ENCODE results near the gene NOVA1.
A peak's percentile ranks its signal among the peaks of the same experiment; 100 is the strongest.

The NOVA1 gene

DNA sequence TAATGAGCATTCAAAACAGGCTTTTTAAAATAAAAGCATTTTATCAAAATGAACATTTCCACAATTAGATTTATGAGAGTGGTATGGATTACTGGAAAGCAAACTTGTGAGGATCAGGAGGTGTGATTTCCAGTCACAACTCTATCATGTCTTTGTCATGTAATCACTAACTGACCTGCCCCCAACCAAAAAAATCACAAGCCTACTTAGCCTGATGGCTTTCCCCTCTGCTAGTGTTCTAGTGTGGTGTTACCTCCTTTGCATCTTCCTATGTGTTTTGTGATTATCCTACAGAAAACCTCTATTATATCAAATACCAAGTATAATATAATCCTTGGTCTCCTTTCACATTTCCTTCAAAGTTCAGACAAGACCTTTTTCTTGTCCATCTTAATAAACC is 168.6 kb downstream of the NOVA1 start:
- DNase-seq, result no peak

DNA sequence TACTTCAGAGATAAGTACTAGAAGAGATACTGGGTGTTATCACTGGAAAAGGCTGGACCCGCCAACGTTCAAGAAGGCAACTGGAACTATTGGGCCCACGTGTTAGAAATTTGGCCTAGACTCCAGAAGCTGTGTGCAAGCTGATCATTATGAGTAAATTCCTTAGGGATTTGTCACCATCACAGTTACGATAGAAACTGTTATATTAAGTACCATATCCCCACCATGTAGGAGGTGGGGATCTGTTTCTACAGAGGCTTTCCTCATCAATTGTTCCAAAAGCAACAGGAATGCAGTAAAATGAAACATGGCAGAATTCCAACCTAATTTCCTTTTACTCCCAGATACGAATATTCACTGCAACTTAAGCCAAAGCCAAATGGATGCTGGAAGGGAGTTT is 170.7 kb downstream of the NOVA1 start:
- DNase-seq, result no peak

DNA sequence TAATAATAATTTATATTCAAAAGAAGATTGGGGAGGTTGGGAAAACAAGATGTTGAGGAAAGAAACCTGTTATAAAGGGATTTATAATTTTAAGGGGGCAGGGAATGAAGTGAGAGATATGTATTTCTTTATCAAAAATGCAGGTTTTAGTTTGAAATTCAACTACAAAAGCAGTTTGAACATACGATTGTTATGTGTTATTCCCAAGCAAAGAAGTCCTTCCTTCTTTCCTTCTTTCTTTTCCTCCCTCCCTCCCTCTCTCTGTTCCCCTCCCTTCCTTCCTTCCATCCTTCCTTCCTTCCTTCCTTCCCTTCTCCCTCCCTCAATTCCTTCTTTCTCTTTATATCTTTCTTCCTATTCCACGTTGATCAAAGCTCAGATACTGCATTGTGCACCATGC is 173.3 kb downstream of the NOVA1 start:
- no peak for DNase-seq

DNA sequence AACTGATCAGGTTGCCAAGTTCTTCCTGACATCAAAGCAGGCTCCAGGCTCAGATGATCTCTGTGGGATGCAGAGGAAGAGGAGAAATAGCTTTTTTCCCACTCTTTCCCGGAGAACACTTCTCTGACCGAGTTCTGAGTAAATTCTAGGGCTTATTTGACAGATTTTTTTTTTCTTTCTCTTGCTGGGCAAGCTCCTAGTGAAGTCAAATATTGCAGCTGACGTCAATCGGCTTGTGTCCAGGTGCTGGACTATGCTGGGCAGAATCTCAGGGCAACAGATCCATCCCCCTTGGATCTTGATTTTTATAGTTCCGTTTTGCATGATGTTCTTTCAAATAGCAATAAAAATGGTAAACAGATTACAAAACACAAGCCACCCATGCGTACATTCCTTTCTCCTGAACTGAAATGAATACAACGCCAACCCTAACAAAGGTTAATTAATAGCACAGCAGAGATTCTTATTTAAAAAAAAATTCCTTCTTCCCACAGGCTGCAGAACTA is 182.2 kb downstream of the NOVA1 start:
- DNase-seq, result peak; percentile 14 to 34

DNA sequence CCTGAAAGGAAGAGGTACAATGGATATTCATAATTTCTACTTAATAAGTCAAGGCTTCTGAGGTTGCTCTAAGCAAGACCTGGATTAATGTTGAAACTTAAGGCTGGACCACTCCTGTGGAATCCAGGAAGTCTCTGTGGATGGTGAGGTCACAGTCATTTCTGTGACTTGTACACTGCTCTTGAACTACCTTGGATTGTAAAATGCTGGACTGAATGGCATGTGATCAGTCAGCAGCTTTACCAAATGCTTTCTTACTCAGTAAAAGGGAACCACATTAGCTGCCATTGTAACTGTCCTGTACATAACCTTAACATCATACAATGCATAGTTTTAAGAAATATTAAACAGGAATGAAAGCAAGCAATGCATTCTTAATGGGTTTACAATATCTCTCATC is 182.9 kb downstream of the NOVA1 start:
- DNase-seq, result no peak

DNA sequence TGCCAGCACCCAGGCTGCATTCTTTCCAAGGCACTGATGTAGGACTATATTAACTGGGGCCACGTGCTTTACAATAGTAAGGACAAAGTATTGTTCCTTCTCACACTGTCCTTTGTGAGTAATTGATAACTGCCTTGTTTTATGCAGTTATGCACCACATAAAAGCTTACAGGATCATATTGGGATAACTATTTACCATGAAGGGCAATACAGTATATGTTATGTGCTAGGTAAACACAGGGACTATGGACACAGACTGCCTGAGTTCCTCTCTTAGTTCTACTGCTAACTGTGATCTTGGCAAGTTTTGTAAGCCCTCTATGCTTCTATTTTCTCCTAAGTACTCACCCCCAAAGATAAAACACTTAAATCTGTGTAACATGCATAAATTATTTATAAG is 183.7 kb downstream of the NOVA1 start:
- no peak for DNase-seq

DNA sequence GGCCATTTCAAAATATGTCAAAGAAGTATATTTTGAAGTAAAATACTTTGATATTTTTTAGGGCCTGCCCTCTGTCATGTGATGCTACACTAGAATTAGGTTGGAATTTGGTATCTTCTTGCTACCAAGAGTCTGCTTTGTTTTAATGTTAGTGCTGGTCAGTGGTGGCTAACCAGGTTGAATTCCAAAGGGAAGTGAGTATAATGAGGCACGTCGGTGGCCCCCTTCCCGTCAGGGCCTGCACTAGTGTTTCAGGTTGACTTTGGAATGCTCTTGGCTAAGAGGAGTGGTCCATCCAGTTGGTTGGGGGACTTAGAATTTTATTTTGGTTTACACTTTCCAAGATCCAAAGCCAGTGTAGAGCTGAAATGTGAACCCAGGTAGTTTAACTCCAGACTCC is 185.4 kb downstream of the NOVA1 start:
- no peak for DNase-seq

DNA sequence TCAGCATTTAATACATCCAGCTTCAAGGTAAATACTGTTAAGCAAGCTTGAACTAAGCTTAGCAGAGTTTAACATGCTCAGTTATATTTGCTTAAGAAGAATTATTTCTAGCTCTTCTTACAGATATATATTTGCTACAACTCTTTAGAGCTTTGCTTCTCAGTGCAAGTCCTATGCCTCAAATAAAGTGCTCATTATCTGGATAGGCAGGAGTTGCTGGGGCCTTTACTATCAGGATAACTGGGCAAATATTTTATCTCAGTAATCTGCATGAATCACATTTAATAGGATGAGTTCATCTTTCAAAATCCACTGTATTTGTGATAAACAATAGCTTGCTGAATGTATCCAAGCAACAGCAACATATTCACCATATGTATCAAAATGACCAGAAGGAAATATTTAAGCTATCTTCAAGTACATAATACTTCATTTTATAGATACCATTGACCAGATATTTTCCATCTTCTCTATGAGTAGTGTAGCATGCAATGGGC is 187.6 kb downstream of the NOVA1 start:
- DNase-seq, result no peak

DNA sequence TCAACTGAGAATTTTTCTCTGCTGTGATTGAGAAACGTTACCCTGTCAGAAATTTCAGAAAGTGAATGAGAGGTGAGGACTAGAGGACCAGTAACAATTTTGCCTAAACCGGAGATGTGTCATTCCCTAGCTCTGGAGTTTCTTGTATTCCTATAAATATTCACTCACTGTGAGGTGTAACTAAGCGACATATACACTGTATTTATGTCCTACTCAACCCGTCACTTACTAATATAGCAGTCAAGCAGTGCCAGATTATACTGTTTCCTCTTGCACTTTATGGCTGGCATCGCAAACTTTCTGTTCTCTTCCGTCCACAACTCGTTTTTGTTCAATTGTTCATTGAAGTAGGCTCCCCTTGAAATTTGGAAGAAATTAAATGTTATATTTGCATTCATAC is 192.9 kb downstream of the NOVA1 start:
- DNase-seq, result no peak

DNA sequence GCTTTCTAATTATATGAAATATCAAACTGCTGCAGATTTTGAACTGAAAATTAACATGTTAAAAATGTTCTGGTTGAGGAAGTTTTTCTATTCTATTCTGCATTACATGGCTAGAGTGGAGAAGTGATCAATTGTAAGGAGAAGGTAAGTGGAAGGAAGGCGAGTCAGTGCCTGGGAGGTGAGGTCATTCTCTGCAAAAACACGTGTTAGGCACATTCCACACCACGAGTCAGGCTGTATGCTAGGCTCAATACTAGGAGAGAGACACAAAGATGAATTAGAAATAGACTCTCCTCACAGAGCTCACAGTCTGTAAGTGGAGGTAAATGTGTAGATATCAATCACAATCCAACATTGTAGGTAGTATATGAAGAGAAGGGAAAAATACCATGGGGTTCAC is 194.1 kb downstream of the NOVA1 start:
- DNase-seq, result no peak

DNA sequence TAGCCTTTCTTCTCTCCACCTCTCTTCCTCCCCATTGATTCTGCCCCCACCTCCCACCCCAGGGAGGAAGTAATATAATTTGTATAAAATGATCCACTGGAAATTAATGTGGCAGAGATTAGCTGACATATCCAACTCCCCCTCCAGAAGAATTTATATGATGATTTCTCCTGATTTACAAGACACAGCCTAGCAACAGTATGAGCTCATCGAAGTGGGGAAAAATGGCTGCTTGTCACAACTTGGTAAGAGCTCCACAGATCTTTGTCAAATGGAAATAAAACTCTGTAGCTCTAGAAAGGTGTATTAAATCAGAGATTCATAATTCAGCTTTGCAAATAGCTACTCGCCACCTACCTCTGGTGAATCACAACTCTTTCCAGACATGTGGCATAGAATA is 195.7 kb downstream of the NOVA1 start:
- DNase-seq, result no peak

DNA sequence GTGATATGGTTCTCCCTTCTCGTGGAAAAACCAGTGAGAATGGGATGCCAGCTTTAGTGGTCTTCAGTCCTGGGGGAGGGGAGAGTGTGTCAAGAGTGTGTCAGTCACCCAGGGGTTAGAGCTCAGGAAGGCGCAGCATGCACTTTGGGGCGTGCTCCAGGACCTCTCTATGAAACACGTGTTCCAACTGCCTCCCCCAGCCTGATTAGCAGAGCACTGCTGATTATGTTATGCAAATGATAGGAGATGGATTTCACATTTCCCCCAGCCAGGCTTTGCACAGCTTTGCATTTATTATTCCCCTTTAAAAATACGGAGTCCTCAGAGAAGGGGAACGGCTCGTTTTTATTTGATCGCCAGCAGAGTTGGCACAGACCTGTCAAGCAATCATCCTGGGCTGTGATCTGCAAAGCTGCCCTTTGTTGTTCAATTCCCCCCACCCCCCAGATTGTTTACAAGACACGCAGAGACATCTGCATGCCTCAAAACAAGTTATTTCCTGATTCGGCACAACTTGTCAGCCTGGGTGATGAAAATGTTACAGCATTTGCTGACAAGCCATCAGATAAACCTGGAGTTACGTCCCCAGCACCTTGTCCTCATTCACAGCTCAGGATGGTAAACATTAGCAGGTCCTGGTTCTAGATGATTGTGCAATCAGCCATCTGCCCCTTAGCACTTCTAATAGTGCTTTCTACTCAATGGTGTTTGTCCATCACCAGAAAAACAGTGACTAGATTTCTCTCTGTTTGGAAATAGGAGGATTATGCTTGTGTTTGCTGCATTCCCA is 196.5 kb downstream of the NOVA1 start:
- DNase-seq, result no peak

DNA sequence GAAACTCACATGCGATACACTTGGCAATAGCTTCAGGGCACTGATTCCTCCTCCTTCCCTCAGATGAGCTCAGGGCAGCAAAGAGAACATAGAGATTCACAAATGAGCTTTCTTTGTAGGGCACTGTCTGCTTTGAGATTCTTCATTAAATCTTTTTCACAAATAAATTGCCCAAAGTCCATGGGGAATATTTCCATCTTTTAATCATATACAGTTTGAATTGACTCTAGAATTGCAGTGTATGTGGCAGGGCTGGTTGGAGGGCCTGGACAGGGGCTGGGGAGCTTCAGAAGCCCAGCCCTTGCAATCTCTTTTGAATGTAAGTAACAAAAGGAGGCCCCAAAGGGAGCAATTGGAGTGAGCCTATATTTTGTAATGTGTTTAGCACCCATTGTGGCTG is 197.5 kb downstream of the NOVA1 start:
- DNase-seq, result no peak

DNA sequence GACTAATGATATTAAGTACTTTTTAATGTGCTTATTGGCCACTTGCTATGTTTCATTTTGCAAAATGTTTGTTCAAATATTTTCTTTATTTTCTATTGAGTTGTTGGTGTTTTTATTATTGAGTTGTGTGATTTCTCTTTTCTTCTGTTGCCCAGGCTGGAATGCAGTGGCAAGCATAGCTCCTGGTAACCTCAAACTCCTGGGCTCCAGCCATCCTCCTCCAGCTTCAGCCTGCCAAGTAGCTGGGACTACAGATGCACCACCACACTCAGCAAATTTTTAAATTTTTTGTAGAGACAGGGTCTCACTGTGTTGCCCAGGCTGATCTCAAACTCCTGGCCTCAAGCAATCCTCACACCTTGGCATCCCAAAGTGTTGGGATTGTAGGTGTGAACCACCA is 199.2 kb downstream of the NOVA1 start:
- DNase-seq, result no peak

Measured in hippocampal formation (tissue), 2 donors.